ENCODE measurements around the gene ATN1.

Gene ATN1

GRCh38 chr12:6917491-6918231 is 10.1 kb upstream of the ATN1 start:
- H3K4me3 ChIP-seq (replicated peaks; ENCODE audit: low read depth, low read length) = no peak overlapping the region
- no peaks in the 10 kb centered on the region for H3K27me3 ChIP-seq (replicated peaks; ENCODE audit: control insufficient read depth, insufficient read depth, low read length)
- no peak for TF ChIP-seq CTCF (IDR thresholded peaks at IDR 0.05; ENCODE audit: insufficient read depth, low read length, poor library complexity, severe bottlenecking)
- H3K36me3 ChIP-seq (ENCODE audit: control insufficient read depth, insufficient read depth, low read length) = peaks cover 4% of the 10 kb centered on the region
- DNase-seq (ENCODE audit: extremely low read depth, insufficient read length) = no peak

- no peak overlapping the region for H3K4me3 ChIP-seq (replicated peaks; ENCODE audit: low read depth, low read length)
- peak; percentile 10 for TF ChIP-seq CTCF (IDR thresholded peaks at IDR 0.05; ENCODE audit: insufficient read depth, low read length, poor library complexity, severe bottlenecking)
- no peaks in the 10 kb centered on the region for H3K27me3 ChIP-seq (replicated peaks; ENCODE audit: control insufficient read depth, insufficient read depth, low read length)
- peaks cover 4% of the 10 kb centered on the region for H3K36me3 ChIP-seq (ENCODE audit: control insufficient read depth, insufficient read depth, low read length)
- no peak for DNase-seq (ENCODE audit: extremely low read depth, insufficient read length)
Observed at GRCh38 chr12:6919588-6919987, 8.2 kb upstream of the ATN1 start.

GRCh38 chr12:6921539-6921938 is 6.2 kb upstream of the ATN1 start:
- peaks cover 4% of the 10 kb centered on the region for H3K36me3 ChIP-seq (ENCODE audit: control insufficient read depth, insufficient read depth, low read length)
- TF ChIP-seq CTCF (IDR thresholded peaks at IDR 0.05; ENCODE audit: insufficient read depth, low read length, poor library complexity, severe bottlenecking) = no peak
- DNase-seq (ENCODE audit: extremely low read depth, insufficient read length) = no peak
- H3K4me3 ChIP-seq (replicated peaks; ENCODE audit: low read depth, low read length) = no peak overlapping the region
- no peaks in the 10 kb centered on the region for H3K27me3 ChIP-seq (replicated peaks; ENCODE audit: control insufficient read depth, insufficient read depth, low read length)

- TF ChIP-seq CTCF (IDR thresholded peaks at IDR 0.05; ENCODE audit: insufficient read depth, low read length, poor library complexity, severe bottlenecking) = peak; percentile 9
- DNase-seq (ENCODE audit: extremely low read depth, insufficient read length) = no peak
- no peaks in the 10 kb centered on the region for H3K27me3 ChIP-seq (replicated peaks; ENCODE audit: control insufficient read depth, insufficient read depth, low read length)
- no peak overlapping the region for H3K4me3 ChIP-seq (replicated peaks; ENCODE audit: low read depth, low read length)
- peaks cover 4% of the 10 kb centered on the region for H3K36me3 ChIP-seq (ENCODE audit: control insufficient read depth, insufficient read depth, low read length)
Observed at GRCh38 chr12:6921996-6922946, 5.5 kb upstream of the ATN1 start.

- no peak for DNase-seq (ENCODE audit: extremely low read depth, insufficient read length)
- Histone ChIP-seq H3K36me3 (ENCODE audit: control insufficient read depth, insufficient read depth, low read length) (peaks cover 2% of the 10 kb centered on the region), H3K4me3 (replicated peaks; ENCODE audit: low read depth, low read length) (no peak overlapping the region), H3K27me3 (replicated peaks; ENCODE audit: control insufficient read depth, insufficient read depth, low read length) (no peaks in the 10 kb centered on the region)
- TF ChIP-seq CTCF (IDR thresholded peaks at IDR 0.05; ENCODE audit: insufficient read depth, low read length, poor library complexity, severe bottlenecking) = no peak
Observed at GRCh38 chr12:6923003-6923732, 4.6 kb upstream of the ATN1 start.
